GM21528 (cell line): ENCODE data around the gene ABCC9.
"Not testable (repeated sequence)": the region's sequence is repeated elsewhere in the genome, so short reads cannot be mapped to it uniquely, and the experiment has no call there.

Source experiments
- ATAC-seq: cut with Tn5 transposase; IDR thresholded peaks from one replicate; pipeline ENCODE4 v1.9.1; 2021; ENCODE audit warnings: mild to moderate bottlenecking, moderate library complexity; ENCODE audit not compliant: unreplicated experiment, low FRiP score

The ABCC9 gene

GRCh38 chr12:21938879-21939278 lies 2.3 kb downstream of the ABCC9 start:
- no peak for ATAC-seq

- no peak for ATAC-seq
These were observed 7.1 kb downstream of the ABCC9 start for GRCh38 chr12:21934173-21934572.

- no peak for ATAC-seq
These were observed 7.6 kb downstream of the ABCC9 start for GRCh38 chr12:21933656-21934055.

- ATAC-seq: not testable (repeated sequence)
These were observed 11.3 kb downstream of the ABCC9 start for GRCh38 chr12:21929972-21930371.

GRCh38 chr12:21925296-21925913 lies 15.8 kb downstream of the ABCC9 start:
- no peak for ATAC-seq

GRCh38 chr12:21921436-21921835 lies 19.8 kb downstream of the ABCC9 start:
- no peak for ATAC-seq

GRCh38 chr12:21918456-21918855 lies 22.8 kb downstream of the ABCC9 start:
- ATAC-seq: no peak

- no peak for ATAC-seq
These were observed 27.4 kb downstream of the ABCC9 start for GRCh38 chr12:21913823-21914222.

- no peak for ATAC-seq
These were observed 28.9 kb downstream of the ABCC9 start for GRCh38 chr12:21912318-21912717.

- ATAC-seq: no peak
These were observed 29.4 kb downstream of the ABCC9 start for GRCh38 chr12:21911832-21912231.

GRCh38 chr12:21910657-21911056 lies 30.6 kb downstream of the ABCC9 start:
- ATAC-seq: no peak

- no peak for ATAC-seq
These were observed 33.0 kb downstream of the ABCC9 start for GRCh38 chr12:21907948-21908837.

GRCh38 chr12:21906919-21907493 lies 34.2 kb downstream of the ABCC9 start:
- peak; percentile 67 for ATAC-seq

GRCh38 chr12:21899532-21899931 lies 41.7 kb downstream of the ABCC9 start:
- ATAC-seq: not testable (repeated sequence)

- no peak for ATAC-seq
These were observed 45.6 kb downstream of the ABCC9 start for GRCh38 chr12:21895651-21896050.

- ATAC-seq: no peak
These were observed 46.2 kb downstream of the ABCC9 start for GRCh38 chr12:21894792-21895595.

- no peak for ATAC-seq
These were observed 47.3 kb downstream of the ABCC9 start for GRCh38 chr12:21893924-21894323.

GRCh38 chr12:21892341-21892740 lies 48.9 kb downstream of the ABCC9 start:
- no peak for ATAC-seq

- ATAC-seq: no peak
These were observed 49.4 kb downstream of the ABCC9 start for GRCh38 chr12:21891751-21892217.

GRCh38 chr12:21888276-21888863 lies 52.9 kb downstream of the ABCC9 start:
- no peak for ATAC-seq
